ENCODE data around the gene AFTPH. TPM values are rescaled to one million over a fixed set of nuclear protein-coding genes. Genes with fewer than 3 reads are reported as not detected.

AFTPH gene
- total and polyA plus RNA-seq, 9 of the 15 experiments (the other 6 are each of a cell fraction or from before 2014, with no cell fraction given) = 8.0 to 26.2 (median 13.8) TPM

DNA sequence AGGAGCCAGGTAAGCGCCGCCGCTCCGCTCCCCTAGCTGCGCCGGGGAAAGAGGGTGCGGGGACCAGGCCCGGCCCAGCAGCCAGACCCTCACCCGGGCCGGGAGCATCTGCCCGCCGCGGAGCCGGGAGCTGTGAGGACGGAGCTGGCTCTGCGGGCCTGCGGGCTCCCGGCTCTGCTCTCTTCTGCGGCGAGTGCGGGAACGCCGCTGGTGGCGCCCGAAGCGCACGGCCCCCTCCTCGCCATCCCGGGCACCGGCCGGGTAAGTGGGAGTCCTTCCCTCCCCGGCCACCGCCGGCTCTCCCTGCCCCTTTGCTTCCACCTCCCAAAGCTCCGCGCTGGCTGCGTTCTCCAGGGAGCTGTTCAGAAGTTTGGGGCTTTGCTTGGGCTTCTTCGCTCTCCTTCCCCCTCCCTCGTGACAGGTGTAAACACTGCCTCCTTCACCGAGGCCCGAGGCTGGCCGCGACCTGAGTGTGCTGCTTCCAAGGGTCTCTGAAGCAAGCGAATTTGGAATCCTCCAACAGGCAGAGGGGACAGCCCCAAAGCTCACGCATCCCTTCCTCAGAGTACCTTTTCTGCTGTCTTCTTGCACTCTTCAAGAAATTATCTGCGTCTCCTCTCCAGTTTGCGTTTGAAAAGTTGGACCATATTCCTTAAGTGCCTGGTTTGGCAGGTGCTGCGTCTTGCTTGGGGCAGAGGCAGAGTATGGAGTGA is 632 bp downstream of the AFTPH start (continued):
- TF ChIP-seq CBX5 (IDR thresholded peaks at IDR 0.05; ENCODE audit: borderline replicate concordance, low read depth) (no peak), LCOR (CRISPR knock-in tag; IDR thresholded peaks at IDR 0.05) (no peak), KDM5B (IDR thresholded peaks at IDR 0.05; ENCODE audit: insufficient replicate concordance, low read depth, low read length) (no peak), ZNF778 (CRISPR knock-in tag; IDR thresholded peaks at IDR 0.05) (no peak), ZNF282 (CRISPR knock-in tag; IDR thresholded peaks at IDR 0.05) (0 out of 2 replicates have a peak, but pooled peaks have one; percentile 60), ZSCAN32 (CRISPR knock-in tag; IDR thresholded peaks at IDR 0.05) (no peak), EWSR1 (IDR thresholded peaks at IDR 0.05; ENCODE audit: borderline replicate concordance, low read depth, partially characterized antibody) (no peak), HDAC1 (IDR thresholded peaks at IDR 0.05) (peak in 1 of 2 experiments; percentile 54; a peak in 1 of 4 replicates), ZC3H8 (IDR thresholded peaks at IDR 0.05) (no peak), KLF6 (CRISPR knock-in tag; IDR thresholded peaks at IDR 0.05; ENCODE audit: borderline replicate concordance) (no peak), RNF2 (IDR thresholded peaks at IDR 0.05) (no peak), TRIM28 (IDR thresholded peaks at IDR 0.05) (no peak), MYC (IDR thresholded peaks at IDR 0.05; ENCODE audit: low read depth, low read length) (no peak), MYC (CRISPR knock-in tag; IDR thresholded peaks at IDR 0.05; ENCODE audit: borderline replicate concordance, low read depth) (no peak), POLR2B (IDR thresholded peaks at IDR 0.05; ENCODE audit: low read depth, partially characterized antibody) (no peak), ETV6 (IDR thresholded peaks at IDR 0.05; ENCODE audit: borderline replicate concordance in 1 of 2, low read depth in 2 of 2, low read length in 1 of 2) (no peak), ETV6 (CRISPR knock-in tag; IDR thresholded peaks at IDR 0.05; ENCODE audit: borderline replicate concordance) (no peak), SMAD2 (IDR thresholded peaks at IDR 0.05; ENCODE audit: low read depth, low read length) (no peak), PHB (CRISPR knock-in tag; IDR thresholded peaks at IDR 0.05) (no peak), MED1 (CRISPR knock-in tag; IDR thresholded peaks at IDR 0.05; ENCODE audit: borderline replicate concordance) (no peak), ZNF41 (CRISPR knock-in tag; conservative IDR thresholded peaks at IDR 0.05) (no peak), ZBTB17 (CRISPR knock-in tag; IDR thresholded peaks at IDR 0.05) (no peak)
- TF ChIP-seq, protein P1, sequence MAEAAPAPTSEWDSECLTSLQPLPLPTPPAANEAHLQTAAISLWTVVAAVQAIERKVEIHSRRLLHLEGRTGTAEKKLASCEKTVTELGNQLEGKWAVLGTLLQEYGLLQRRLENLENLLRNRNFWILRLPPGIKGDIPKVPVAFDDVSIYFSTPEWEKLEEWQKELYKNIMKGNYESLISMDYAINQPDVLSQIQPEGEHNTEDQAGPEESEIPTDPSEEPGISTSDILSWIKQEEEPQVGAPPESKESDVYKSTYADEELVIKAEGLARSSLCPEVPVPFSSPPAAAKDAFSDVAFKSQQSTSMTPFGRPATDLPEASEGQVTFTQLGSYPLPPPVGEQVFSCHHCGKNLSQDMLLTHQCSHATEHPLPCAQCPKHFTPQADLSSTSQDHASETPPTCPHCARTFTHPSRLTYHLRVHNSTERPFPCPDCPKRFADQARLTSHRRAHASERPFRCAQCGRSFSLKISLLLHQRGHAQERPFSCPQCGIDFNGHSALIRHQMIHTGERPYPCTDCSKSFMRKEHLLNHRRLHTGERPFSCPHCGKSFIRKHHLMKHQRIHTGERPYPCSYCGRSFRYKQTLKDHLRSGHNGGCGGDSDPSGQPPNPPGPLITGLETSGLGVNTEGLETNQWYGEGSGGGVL (CRISPR knock-in tag; IDR thresholded peaks at IDR 0.05) = no peak
- TF ChIP-seq, protein P2, sequence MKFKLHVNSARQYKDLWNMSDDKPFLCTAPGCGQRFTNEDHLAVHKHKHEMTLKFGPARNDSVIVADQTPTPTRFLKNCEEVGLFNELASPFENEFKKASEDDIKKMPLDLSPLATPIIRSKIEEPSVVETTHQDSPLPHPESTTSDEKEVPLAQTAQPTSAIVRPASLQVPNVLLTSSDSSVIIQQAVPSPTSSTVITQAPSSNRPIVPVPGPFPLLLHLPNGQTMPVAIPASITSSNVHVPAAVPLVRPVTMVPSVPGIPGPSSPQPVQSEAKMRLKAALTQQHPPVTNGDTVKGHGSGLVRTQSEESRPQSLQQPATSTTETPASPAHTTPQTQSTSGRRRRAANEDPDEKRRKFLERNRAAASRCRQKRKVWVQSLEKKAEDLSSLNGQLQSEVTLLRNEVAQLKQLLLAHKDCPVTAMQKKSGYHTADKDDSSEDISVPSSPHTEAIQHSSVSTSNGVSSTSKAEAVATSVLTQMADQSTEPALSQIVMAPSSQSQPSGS (CRISPR knock-in tag; IDR thresholded peaks at IDR 0.05) = no peak

All from K562 (cell line).